GM12873 (cell line): ENCODE results near the gene TMPRSS9.

Source experiments
- CTCF ChIP-seq: IDR thresholded peaks from 2 replicates; pipeline ENCODE4 v1.5.1; 2012; ENCODE audit warnings: low read depth, mild to moderate bottlenecking, moderate library complexity, low read length, control low read depth; ENCODE audit not compliant: insufficient read depth; ENCODE audit errors: missing control alignments

Gene TMPRSS9

GRCh38 chr19:2354670-2355069 is 5.4 kb upstream of the TMPRSS9 start:
- no peak for TF ChIP-seq CTCF

- no peak for TF ChIP-seq CTCF
Measured at GRCh38 chr19:2355168-2356035, 4.7 kb upstream of the TMPRSS9 start.

- TF ChIP-seq CTCF, result peak; percentile 4
Measured at GRCh38 chr19:2356036-2356646, 3.9 kb upstream of the TMPRSS9 start.

- no peak for TF ChIP-seq CTCF
Measured at GRCh38 chr19:2357279-2358206, 2.5 kb upstream of the TMPRSS9 start.

GRCh38 chr19:2358548-2359173 is 1.4 kb upstream of the TMPRSS9 start:
- no peak for TF ChIP-seq CTCF

GRCh38 chr19:2360833-2361232 is 768 bp downstream of the TMPRSS9 start:
- no peak for TF ChIP-seq CTCF
